ENCODE measurements around the gene GAB2.

The GAB2 gene

DNA sequence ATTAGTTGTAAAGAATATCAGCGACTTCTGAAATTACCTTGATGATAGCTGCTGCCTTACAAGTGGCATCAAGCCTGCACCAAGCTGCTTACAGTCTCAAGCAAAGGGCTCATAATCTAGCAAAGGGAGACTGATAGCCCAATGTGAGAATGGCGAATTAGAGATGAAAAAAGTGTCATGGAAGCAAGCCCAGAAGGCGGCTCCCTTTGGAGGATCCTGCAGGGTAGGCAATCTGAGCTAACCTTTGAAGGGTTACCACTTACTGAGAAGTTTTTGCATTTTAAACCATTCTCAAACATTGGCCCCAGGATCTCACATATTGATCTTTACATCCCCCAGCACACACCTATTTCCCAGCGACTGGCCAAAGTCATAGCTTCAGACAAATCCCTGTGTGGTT lies 18.5 kb downstream of the GAB2 start:
- DNase-seq, result no peak

DNA sequence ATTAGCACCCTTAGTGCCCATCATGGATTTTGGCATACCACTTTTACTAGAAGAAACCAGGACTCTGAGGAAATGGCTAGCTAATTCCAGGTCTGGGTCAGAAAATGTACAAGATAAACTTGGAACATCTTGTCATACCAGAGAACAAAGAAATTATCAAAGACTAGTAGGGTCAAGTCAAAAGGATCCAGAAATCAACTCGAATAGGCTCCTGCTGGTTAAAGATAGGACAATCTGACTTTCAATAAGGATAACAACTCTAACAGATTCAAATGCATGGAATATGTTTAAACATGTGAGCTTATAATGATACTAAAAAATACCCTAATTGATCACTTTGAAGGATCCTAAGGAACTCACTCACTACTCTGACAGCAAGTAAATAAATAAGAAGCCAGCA lies 18.9 kb downstream of the GAB2 start:
- DNase-seq, result no peak

DNA sequence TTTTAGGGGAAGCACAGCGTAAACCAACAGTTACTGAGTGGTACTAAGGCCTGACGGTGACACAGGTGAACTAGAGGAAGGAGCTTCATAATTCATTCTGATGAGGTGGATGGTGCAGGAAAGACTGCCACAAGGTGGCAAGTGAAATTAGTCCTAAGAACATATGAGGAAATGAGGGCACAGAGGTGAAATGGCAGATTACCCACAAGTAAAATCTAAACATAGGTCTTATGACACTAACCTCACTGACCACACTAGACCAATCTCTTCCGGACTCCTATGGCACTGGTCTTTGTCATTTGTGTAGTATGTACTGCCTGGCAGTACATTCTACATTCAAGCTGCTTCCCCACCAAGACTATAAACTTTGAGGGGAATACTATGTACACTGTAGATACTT lies 20.2 kb downstream of the GAB2 start:
- DNase-seq, result no peak

DNA sequence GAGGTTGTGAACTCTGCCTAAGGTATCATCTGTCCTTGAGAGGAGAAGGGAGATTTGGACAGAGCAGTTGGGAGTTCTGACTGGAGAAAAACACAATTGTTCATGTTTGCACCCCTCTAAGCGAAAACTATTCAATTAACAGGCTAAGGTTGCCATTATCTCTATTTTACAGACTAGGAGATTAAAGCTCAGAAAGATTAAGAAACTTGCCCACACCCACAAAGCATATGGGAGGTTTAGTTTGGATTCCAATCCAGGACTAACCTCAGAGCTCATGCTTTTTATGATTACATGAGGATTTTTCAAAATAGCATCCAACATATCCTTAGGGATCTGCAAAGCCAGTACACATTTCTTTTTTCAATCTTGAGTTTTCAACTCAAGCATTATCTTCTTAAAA lies 22.0 kb downstream of the GAB2 start:
- no peak for DNase-seq

DNA sequence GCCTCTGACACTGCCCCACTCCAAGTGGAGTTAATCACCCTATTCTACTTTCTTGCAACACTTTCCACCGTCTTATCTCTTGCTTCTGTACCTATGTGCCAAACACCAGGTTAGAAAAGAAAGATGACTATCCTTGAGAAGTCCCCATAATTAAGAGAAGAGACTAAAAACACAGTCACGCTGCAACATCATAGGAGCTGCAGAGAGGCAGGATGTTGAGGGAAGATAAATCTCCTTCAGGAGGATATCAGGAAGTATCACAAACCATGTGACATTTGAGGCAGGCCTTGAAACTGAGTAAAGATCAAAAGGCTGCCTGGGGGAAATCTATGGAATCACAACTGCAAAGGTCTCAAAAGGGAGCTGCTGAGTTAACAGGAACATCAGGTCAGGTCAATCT lies 24.8 kb downstream of the GAB2 start:
- DNase-seq, result no peak

DNA sequence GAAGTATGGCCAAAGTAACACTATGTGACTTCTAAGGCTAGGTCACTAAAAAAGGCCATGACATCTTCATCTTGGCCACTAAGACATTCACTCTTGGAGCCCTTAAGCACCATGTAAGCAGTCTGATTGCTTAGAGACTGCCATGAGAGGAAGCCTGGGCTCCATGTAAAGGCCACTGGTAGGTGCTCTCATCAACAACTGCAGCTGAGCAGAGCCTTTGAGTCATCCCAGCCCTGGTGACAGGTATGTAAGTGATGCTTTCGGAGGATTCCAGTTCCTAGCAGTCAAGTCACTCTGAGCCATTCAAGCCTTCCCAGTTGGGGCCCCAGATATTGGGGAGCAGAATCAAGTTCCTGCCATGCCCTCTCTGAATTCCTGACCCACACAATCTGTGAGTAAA lies 26.2 kb downstream of the GAB2 start:
- no peak for DNase-seq

DNA sequence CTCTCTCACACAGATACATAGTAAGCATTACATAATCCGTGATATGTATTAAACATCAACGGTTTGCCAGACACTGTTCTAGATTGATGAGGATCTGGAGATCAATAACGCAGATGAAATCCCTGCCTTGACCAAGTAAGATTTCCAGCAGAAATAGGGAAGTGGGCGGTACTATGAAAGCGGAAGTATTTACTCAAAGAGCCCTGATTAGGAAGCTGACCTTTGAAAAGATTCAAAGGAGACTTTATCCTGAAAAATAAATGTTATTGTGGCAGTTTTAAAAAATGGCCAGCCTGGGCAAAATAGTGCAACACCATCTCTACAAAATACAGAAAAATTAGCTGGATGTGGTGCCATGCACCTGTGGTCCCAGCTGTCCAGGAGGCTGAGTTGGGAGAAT lies 26.8 kb downstream of the GAB2 start:
- no peak for DNase-seq

DNA sequence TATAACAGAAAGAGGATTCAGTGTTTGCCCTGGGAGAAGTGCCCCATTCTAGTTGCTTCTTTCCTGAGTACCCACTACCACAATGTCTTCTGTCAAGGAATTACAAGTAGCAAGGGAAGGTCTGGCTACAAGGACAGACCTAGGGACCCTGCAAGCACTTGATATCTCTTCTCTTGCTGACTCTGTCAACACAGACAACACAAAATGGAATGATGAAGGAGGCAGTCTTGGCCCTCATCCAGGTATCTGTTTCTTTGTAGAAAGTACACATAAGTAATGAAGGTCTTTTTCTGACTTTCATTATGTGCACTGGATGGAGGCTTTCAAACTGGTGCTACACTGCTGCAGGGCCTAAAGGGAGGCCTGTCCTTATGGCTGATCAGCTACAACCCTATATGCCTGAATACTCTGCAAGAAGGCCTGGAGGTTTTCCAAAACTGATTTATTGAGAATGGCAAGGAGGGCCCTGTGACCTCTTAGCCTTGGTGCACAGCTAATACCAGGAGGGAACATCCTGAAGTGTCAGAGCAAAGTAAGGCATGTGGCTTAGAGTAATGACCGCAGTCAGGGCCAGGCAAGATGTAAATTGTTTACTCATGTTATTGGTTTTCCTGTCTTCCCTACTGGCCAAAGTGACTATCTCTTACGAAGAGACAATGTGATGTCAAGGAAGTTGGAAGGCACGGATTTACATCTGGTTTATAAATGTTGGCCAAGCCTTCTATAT lies 31.2 kb downstream of the GAB2 start:
- DNase-seq, result no peak

DNA sequence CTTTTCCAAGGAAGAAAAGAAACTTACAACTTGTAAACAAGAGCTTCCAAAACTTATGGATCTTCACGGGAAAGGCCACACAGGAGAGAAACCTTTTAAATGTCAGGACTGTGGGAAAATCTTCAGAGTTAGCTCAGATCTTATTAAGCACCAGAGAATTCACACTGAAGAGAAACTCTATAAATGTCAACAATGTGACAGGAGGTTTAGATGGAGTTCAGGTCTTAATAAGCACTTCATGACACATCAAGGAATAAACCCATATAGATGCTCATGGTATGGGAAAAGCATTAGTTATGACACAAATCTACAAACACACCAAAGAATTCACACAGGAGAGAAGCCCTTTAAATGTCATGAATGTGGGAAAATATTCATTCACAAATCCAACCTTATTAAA lies 32.4 kb downstream of the GAB2 start:
- no peak for DNase-seq

DNA sequence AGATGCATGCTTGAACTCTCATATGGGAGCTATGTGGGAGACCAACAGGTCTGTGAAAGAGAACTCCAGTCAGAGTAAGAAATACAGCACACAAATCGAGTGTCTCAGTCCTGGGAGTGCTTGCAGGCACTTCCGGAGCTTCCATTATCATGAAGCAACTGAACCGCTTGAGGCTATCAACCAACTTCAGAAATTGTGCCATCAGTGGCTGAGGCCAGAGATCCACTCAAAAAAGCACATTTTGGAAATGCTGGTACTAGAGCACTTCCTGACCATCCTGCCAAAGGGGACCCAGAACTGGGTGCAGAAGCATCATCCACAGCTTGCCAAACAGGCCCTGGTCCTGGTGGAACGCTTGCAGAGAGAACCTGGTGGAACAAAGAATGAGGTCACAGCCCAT lies 33.4 kb downstream of the GAB2 start:
- no peak for DNase-seq

DNA sequence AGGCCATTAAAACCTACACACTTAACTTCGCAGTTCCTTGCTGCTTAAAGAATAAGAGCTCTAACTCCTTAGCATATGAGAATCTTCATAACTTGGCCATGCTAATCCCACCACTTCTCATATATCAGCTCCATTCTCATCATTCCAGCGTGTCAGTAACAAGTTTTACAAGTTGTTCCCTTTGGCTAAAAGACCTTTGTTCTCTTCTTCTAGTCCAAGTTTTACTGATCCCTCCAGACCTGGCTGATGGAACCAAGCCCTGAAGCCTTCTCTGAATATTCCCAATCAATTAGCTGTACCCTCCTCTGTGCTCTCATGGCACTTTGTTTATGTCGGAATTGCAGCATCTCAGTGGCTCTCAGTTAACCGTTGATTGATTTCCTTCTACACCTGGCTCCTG lies 35.8 kb downstream of the GAB2 start:
- DNase-seq, result no peak

DNA sequence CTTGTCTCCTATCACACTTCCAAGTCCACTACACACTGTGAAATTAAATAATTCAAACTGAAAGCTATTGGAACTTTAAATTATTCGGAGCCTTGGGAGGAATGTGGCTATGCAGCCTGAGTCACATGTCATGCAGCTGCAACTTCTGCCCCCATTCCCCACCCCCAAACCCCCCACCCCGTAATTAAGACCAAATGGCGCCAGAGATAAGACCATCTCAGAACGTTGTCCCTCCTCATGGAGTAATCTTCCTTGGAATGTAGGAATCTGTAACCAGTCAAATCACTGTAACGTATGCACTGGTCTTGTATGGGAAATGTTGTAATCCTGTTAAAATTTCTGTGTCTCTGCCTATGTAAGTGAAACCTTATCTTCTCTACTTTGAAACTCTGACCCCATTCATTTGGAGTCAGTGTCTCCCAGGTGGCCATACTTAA lies 37.0 kb downstream of the GAB2 start:
- no peak for DNase-seq

DNA sequence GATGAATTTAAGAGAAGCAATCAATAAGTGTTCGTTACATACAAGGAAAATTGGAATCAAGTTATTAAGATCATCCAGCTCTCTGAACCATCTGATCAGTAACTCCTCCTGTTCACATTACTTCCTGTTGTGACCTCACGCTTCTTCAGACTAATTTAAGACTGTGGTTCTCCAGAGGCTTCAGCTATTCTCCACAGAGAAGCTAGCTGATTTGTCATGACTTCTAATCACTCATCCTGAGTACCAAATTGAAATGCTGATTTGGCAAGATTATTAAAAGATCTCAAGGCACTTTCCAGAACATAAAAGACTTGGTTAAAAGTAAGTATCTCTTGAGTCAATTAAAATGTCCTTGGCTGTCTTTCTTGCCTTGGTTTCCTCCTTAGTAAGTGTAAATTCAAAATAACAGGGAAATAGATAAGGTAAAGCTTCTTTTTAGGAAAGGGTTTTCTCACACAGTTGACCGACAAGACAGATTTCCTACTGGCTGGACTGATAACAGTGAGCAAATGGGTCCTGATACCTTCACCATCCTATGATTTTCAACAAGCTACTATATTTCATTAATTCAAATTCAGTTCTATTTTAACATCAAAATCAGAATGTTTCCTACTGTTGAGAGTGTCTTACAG lies 38.5 kb downstream of the GAB2 start:
- DNase-seq, result no peak

DNA sequence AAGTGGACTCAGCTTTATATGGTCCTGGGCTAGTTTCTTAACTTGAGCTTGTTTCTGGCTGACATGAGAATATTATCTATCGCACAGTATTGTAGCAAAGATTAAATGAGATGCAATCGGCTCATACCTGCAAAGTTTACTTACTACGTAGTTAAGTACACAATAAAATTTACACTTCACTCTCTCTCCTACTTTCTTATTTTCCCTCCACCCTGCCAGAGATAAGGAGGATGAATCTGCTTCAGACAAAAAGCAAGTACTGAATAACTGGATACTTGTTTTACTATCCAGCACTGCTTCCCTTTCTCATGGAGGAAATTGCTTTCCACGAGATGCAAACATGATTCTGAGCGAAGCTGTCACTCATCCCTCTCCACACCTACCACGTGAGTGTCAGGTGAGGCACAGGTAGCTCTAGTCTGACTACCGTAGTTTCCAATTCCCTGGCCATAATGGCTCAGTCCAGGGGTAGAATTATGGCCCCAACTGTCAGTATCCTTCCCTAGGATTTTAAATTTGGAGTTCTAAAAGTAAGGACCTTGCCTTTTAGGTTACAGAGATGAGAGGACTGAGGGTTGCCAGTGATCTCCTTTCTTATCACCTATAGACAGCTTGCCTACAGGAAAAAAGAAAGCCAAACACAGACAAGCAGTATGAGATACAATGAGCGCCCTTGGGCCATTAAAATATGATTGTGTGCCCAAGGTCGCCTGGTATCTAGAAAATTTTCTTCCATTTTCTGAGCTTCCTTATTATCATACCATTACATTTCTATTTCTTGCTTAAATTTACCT lies 39.8 kb downstream of the GAB2 start:
- no peak for DNase-seq

DNA sequence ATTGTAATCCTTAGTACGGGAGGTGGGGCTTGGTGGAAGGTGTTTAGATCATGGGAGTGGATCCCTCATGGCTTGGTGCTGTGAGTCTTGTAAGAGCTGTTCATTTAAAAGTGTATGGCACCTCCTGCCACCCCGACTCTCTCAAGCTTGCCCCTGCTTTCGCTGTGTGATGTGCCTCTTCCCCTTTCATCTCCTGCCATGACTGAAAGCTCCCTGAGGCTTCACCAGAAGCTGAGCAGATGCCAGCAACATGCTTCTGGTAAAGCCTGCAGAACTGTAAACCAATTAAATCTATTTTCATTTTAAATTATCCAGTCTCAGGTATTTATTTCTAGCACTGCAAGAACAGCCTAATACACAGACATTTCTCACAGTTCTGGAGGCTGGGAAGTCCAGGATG lies 40.8 kb downstream of the GAB2 start:
- DNase-seq, result no peak

DNA sequence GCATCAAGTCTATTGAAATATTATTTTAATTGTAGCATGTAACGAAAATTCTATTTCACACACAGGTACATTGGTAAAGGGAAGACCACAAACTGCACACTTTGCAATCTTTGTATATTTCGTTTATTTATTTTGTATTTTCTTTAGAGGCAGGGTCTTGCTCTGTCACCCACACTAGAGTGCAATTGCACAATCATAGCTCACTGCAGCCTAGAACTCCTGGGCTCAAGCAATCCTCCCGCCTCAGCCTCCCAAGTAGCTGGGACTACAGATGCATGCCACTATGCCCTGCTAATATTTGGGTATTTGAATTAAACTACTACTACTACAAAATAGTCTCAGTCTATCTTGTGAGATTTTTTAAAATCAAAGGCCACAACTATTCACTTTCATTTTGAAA lies 42.7 kb downstream of the GAB2 start:
- no peak for DNase-seq

DNA sequence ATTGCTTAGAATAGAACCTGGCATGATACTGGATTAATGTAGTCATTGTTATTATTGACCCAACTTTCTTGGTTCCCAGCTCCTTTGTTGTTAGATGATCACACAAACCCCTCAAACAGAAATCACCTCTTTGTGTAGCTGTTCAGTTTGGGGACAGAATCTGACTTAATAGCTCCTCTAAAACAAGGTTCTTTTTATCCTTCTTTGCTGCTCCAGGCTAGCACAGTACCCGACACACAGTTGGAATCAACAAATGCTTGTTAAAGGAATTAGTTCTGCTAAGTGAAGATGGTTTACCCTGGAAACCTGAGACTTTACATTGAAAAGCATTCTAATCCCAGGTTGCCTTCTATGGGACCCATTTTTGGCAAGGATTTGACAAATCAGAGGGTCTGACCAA lies 43.9 kb downstream of the GAB2 start:
- DNase-seq, result no peak

DNA sequence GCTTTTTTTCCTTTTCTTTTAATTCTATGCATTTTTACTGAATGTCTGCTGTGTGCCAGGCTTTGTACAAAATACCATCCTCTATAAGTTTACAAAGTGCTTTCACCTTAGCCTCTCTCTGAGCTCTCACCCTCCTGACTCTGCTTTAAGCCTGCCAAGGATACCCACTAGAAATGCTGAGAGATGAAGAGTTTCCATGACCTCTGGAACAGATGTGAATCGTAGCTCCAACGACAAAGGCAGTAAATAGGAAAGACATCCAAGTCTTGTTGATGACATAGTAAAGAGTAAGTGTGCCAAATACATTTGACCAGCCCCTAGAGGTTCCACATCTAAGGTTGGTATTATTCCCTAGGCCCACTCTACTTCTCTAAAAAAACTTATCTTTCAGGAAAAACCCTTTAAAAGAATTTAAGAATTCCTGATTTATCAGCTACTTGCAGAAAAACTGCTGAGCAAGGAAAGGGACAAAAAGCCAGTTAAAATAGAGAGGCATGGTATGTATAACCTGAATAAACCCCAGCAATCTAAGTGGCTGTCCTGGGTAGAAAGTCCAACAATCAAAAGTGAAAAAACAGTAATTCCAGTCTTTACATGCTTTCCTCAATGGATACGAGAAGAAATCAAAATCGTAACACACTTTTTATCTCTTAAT lies 45.4 kb downstream of the GAB2 start:
- no peak for DNase-seq

DNA sequence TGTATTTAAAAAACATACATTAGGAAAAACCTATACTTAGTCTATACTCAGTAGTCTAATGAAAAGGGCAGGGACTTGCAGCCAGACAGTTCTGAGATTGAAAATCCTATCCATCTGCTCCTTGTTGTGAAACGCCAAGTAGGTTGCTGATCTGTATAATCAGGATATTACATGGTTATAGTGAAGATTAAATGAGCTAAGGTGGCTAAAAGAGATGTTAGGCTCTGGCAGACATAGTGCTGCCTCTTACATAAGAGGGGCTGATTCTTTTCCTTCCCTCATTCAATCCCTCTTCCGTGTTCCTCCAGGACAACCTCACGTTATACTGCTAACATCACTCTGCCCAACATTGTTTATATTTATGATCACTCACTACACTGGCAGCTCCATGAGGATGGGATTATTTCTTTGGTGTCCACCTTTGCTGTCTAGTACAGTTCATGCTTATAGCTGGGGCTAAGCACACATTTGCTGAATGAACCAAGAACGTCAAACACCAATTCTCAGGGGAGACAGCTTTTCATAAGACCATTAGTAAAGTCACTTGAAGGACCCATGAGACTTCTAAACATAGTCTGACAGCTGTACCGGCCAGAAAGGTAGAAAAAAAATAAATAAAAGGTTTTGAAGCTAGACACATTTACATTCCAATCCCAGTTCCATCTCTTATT lies 46.3 kb downstream of the GAB2 start:
- no peak for DNase-seq

DNA sequence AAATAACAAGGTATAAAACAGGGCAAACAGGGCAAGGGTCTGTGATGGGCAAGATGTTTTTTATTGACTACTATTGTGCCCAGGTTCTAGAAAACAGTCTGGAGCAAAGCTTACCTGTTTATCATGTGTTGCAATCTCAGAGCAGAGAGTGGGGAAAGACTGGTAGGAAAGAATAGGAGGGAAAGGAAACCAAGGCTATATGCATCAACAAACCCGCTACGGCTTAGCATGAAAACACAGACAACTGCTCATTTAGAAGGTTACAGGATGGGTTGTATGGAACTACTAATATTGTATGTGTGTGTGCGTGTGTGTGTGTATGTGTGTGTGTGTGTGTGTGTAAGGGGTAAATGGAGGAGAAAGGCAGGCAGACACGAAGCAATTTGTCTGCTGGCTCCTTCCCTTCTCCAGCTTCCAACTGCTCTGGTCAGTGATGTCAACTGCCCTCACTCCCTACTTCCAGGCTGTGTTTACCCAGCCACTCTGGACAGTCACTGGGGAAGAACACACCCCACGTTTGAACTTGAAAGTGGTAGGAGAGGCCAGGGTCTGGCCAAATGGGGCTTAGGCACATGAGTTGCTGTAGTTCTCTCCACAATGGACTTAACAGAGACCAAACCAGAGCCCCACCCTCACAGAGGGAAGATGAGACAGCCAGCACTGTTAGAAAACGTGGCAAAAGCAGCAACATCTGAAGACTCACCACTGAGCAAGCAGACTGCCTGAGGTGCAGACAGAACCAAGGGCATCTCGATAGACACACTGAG lies 47.0 kb downstream of the GAB2 start:
- no peak for DNase-seq

DNA sequence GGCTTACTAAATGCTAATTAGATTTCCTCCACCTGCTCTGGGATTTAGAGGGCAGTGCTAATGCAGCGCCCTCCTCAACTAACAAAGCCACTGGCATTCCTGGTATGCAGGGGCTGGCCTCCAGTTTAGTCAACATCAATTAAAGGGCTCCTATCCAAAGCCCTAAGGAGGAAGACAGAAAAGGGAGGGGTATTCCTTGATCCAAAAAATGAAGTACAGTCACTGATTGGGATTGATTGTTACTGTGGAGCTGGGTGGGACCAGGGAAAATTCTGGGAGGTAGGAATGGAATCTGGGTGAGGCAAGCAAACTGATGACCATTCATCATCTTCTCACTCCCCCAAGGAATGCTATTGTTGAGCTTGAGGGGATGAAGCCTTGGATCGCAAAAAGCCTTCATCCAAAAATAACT lies 52.2 kb downstream of the GAB2 start:
- no peak for DNase-seq

DNA sequence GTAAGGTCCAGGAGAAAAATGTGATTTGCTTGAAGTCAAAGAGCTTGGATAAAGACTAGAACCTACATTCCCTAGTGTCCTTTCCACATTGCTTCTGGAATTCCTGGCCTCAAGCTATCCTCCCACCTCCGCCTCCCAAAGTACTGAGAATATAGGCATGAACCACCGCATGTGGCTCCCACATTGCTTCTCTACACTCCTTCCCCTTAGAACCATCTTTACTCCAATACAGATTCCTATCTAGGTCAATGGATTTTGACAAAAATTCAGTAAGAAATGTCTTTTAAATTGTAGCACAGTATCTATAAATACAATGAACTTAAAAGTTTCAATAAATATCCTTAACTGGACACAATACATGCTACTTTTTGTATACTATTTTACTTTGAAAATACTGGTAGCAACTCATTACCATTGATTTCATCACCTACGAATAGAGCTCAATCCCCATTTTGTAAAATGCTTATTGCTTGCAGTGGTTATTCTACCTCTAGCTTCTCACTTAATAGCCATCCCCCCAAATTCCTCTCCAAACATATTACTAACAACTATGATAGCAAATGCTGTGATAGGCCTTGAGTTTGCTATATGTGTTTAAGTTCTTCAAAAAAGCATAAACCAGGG lies 53.4 kb downstream of the GAB2 start:
- no peak for DNase-seq

All from NCI-H2029 (cell line).